NCI-H1694 treated with DMSO at 0.1 percent for 48 hours (cell line): ENCODE measurements around the gene ATP13A4.

Experiments
- DNase-seq: peaks from one replicate; lab custom pipeline; 2025; lab: John Stamatoyannopoulos, UW

ATP13A4 gene

GRCh38 chr3:193400304-193400703, 154.4 kb downstream of the ATP13A4 start:
- no peak for DNase-seq

- DNase-seq: no peak
These were observed 158.0 kb downstream of the ATP13A4 start for GRCh38 chr3:193396451-193397244.

GRCh38 chr3:193391902-193392301, 162.8 kb downstream of the ATP13A4 start:
- DNase-seq: no peak

- DNase-seq: no peak
These were observed 165.4 kb downstream of the ATP13A4 start for GRCh38 chr3:193389335-193389734.

GRCh38 chr3:193388361-193388760, 166.3 kb downstream of the ATP13A4 start:
- DNase-seq: peak; percentile 61

GRCh38 chr3:193387596-193387995, 167.1 kb downstream of the ATP13A4 start:
- no peak for DNase-seq

- no peak for DNase-seq
These were observed 176.0 kb downstream of the ATP13A4 start, which contains the start of gene ATP13A5 for GRCh38 chr3:193378706-193379105. Gene ATP13A5, minus strand, starts transcription at chr3:193378753. Its CDS starts 28 bp downstream, at chr3:193378725.

GRCh38 chr3:193377591-193377990, 177.1 kb downstream of the ATP13A4 start:
- no peak for DNase-seq

- no peak for DNase-seq
These were observed 179.1 kb downstream of the ATP13A4 start for GRCh38 chr3:193375614-193376013.

GRCh38 chr3:193372783-193373182, 181.9 kb downstream of the ATP13A4 start:
- DNase-seq: no peak

- DNase-seq: no peak
These were observed 186.8 kb downstream of the ATP13A4 start for GRCh38 chr3:193367868-193368267.

GRCh38 chr3:193357291-193357690, 197.4 kb downstream of the ATP13A4 start:
- DNase-seq: no peak

GRCh38 chr3:193354423-193354822, 200.3 kb downstream of the ATP13A4 start:
- DNase-seq: no peak
